SU-DHL-6 (cell line): ENCODE data around the gene SHC2.

ENCODE experiments used
- EZH2phosphoT487 ChIP-seq: fragments of 200-600 bp; sonication (generic), shearing (Covaris generic); conservative IDR thresholded peaks from 2 replicates; pipeline ENCODE4 v1.6.1; 2018; ENCODE audit warnings: mild to moderate bottlenecking, antibody characterized with exemption, low read length, moderate library complexity, mixed read lengths
- TF ChIP-seq, protein P1 (sequence below): fragments of 200-600 bp; sonication (generic); IDR thresholded peaks from one replicate; pipeline ENCODE4 v1.5.1; 2017; ENCODE audit warnings: antibody characterized with exemption, mild to moderate bottlenecking, low read length, moderate library complexity; ENCODE audit not compliant: insufficient read depth, poor library complexity, severe bottlenecking

DNA sequence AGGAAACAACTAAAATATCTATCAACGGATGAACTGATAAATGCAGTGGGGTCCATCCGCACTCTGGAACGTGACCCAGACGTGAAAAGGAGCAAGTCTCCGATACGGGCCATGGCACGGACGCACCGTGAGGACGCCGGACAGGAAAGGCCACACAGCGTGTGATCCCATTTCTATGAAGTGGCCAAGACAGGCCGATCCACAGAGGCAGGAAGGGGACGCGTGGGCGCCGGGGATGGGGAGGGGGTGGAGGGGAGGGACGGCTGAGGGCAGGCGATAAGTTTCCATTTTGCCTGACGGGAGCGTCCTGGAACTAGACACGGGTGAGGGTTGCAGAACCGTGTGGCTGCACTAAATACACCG, 13.8 kb downstream of the SHC2 start:
- TF ChIP-seq, protein P1, sequence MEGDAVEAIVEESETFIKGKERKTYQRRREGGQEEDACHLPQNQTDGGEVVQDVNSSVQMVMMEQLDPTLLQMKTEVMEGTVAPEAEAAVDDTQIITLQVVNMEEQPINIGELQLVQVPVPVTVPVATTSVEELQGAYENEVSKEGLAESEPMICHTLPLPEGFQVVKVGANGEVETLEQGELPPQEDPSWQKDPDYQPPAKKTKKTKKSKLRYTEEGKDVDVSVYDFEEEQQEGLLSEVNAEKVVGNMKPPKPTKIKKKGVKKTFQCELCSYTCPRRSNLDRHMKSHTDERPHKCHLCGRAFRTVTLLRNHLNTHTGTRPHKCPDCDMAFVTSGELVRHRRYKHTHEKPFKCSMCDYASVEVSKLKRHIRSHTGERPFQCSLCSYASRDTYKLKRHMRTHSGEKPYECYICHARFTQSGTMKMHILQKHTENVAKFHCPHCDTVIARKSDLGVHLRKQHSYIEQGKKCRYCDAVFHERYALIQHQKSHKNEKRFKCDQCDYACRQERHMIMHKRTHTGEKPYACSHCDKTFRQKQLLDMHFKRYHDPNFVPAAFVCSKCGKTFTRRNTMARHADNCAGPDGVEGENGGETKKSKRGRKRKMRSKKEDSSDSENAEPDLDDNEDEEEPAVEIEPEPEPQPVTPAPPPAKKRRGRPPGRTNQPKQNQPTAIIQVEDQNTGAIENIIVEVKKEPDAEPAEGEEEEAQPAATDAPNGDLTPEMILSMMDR, result no peak
- TF ChIP-seq EZH2phosphoT487, result no peak
